Central memory CD4-positive, alpha-beta T cell (primary cell): ENCODE results near the gene LRMDA.
"Not testable (repeated sequence)": the region's sequence is repeated elsewhere in the genome, so short reads cannot be mapped to it uniquely, and the experiment has no call there.

ENCODE experiments used
- DNase-seq: peaks from one replicate; pipeline ENCODE4 v3.0.0; 2022

The LRMDA gene

GRCh38 chr10:75592791-75593643 lies 161.6 kb downstream of the LRMDA start:
- DNase-seq, result no peak

GRCh38 chr10:75593692-75594556 lies 162.5 kb downstream of the LRMDA start:
- no peak for DNase-seq

GRCh38 chr10:75596930-75597620 lies 165.7 kb downstream of the LRMDA start:
- DNase-seq, result no peak

- no peak for DNase-seq
Measured at GRCh38 chr10:75597773-75598440, 166.5 kb downstream of the LRMDA start.

- DNase-seq, result no peak
Measured at GRCh38 chr10:75598998-75599397, 167.6 kb downstream of the LRMDA start.

GRCh38 chr10:75599875-75600648 lies 168.6 kb downstream of the LRMDA start:
- DNase-seq, result no peak

GRCh38 chr10:75600833-75601232 lies 169.4 kb downstream of the LRMDA start:
- no peak for DNase-seq

GRCh38 chr10:75602341-75602740 lies 170.9 kb downstream of the LRMDA start:
- no peak for DNase-seq

- DNase-seq, result no peak
Measured at GRCh38 chr10:75605096-75605495, 173.7 kb downstream of the LRMDA start.

GRCh38 chr10:75605795-75606194 lies 174.4 kb downstream of the LRMDA start:
- DNase-seq, result not testable (repeated sequence)

- DNase-seq, result no peak
Measured at GRCh38 chr10:75606203-75606779, 174.9 kb downstream of the LRMDA start.

- DNase-seq, result no peak
Measured at GRCh38 chr10:75607576-75607975, 176.2 kb downstream of the LRMDA start.

GRCh38 chr10:75610183-75610582 lies 178.8 kb downstream of the LRMDA start:
- no peak for DNase-seq

- no peak for DNase-seq
Measured at GRCh38 chr10:75611172-75611992, 180.0 kb downstream of the LRMDA start.

GRCh38 chr10:75611993-75612372 lies 180.6 kb downstream of the LRMDA start:
- DNase-seq, result no peak

GRCh38 chr10:75612904-75613684 lies 181.7 kb downstream of the LRMDA start:
- no peak for DNase-seq

- DNase-seq, result no peak
Measured at GRCh38 chr10:75613685-75614504, 182.5 kb downstream of the LRMDA start.

- DNase-seq, result no peak
Measured at GRCh38 chr10:75616076-75616475, 184.7 kb downstream of the LRMDA start.
